ENCODE measurements around the gene OLFM4.

The OLFM4 gene

GRCh38 chr13:53032849-53033248 lies 4.2 kb downstream of the OLFM4 start:
- TF ChIP-seq CREB5 (CRISPR knock-in tag; IDR thresholded peaks at IDR 0.05; ENCODE audit: low read depth): no peak
- TF ChIP-seq SNAI2 (CRISPR knock-in tag; IDR thresholded peaks at IDR 0.05): no peak
- no peak for TF ChIP-seq POU6F1 (CRISPR knock-in tag; IDR thresholded peaks at IDR 0.05; ENCODE audit: borderline replicate concordance, low read depth)
- TF ChIP-seq ZC3H10 (CRISPR knock-in tag; IDR thresholded peaks at IDR 0.05): no peak
- no peak for TF ChIP-seq OSR1 (CRISPR knock-in tag; IDR thresholded peaks at IDR 0.05)
- TF ChIP-seq PPARA (CRISPR knock-in tag; IDR thresholded peaks at IDR 0.05; ENCODE audit: borderline replicate concordance): no peak
- no peak for TF ChIP-seq ISL1 (CRISPR knock-in tag; IDR thresholded peaks at IDR 0.05)
- no peak for TF ChIP-seq TOX (CRISPR knock-in tag; IDR thresholded peaks at IDR 0.05; ENCODE audit: borderline replicate concordance)
- no peak for TF ChIP-seq ZFP3 (CRISPR knock-in tag; IDR thresholded peaks at IDR 0.05)
- no peak for TF ChIP-seq BACH2 (CRISPR knock-in tag; IDR thresholded peaks at IDR 0.05; ENCODE audit: borderline replicate concordance)
- no peak for TF ChIP-seq ZFP30 (CRISPR knock-in tag; IDR thresholded peaks at IDR 0.05)
- TF ChIP-seq TSHZ2 (CRISPR knock-in tag; IDR thresholded peaks at IDR 0.05): no peak
- TF ChIP-seq PATZ1 (CRISPR knock-in tag; IDR thresholded peaks at IDR 0.05; ENCODE audit: borderline replicate concordance): no peak
- TF ChIP-seq ESRRG (CRISPR knock-in tag; IDR thresholded peaks at IDR 0.05): no peak
- no peak for TF ChIP-seq GLIS3 (CRISPR knock-in tag; IDR thresholded peaks at IDR 0.05)
- no peak for TF ChIP-seq ZNF565 (CRISPR knock-in tag; conservative IDR thresholded peaks at IDR 0.05; ENCODE audit: low read depth)
- no peak for TF ChIP-seq RARB (CRISPR knock-in tag; IDR thresholded peaks at IDR 0.05)
- TF ChIP-seq ARNTL (CRISPR knock-in tag; IDR thresholded peaks at IDR 0.05; ENCODE audit: borderline replicate concordance, low read depth): no peak
- no peak for TF ChIP-seq TCF4 (CRISPR knock-in tag; IDR thresholded peaks at IDR 0.05; ENCODE audit: borderline replicate concordance)
- ATAC-seq: no peak

GRCh38 chr13:53038993-53039392 lies 10.4 kb downstream of the OLFM4 start:
- no peak for TF ChIP-seq ESRRG (CRISPR knock-in tag; IDR thresholded peaks at IDR 0.05)
- no peak for TF ChIP-seq ZFP3 (CRISPR knock-in tag; IDR thresholded peaks at IDR 0.05)
- no peak for TF ChIP-seq TOX (CRISPR knock-in tag; IDR thresholded peaks at IDR 0.05; ENCODE audit: borderline replicate concordance)
- no peak for TF ChIP-seq PATZ1 (CRISPR knock-in tag; IDR thresholded peaks at IDR 0.05; ENCODE audit: borderline replicate concordance)
- no peak for TF ChIP-seq TSHZ2 (CRISPR knock-in tag; IDR thresholded peaks at IDR 0.05)
- TF ChIP-seq CREB5 (CRISPR knock-in tag; IDR thresholded peaks at IDR 0.05; ENCODE audit: low read depth): no peak
- TF ChIP-seq TCF4 (CRISPR knock-in tag; IDR thresholded peaks at IDR 0.05; ENCODE audit: borderline replicate concordance): no peak
- no peak for TF ChIP-seq ZC3H10 (CRISPR knock-in tag; IDR thresholded peaks at IDR 0.05)
- no peak for TF ChIP-seq RARB (CRISPR knock-in tag; IDR thresholded peaks at IDR 0.05)
- no peak for TF ChIP-seq ZNF565 (CRISPR knock-in tag; conservative IDR thresholded peaks at IDR 0.05; ENCODE audit: low read depth)
- no peak for ATAC-seq

All from SK-N-SH treated with all-trans-retinoic acid at 6 μM for 48 hours (cell line).